SK-N-DZ (cell line): ENCODE results near the gene SCMH1.
"Not testable (repeated sequence)": the region's sequence is repeated elsewhere in the genome, so short reads cannot be mapped to it uniquely, and the experiment has no call there.

ENCODE experiments used
- DNase-seq: peaks from one replicate; pipeline ENCODE4 v3.0.0-alpha.2; 2015; ENCODE audit warnings: low spot score

Gene SCMH1

GRCh38 chr1:41155105-41155504 lies 87.0 kb downstream of the SCMH1 start:
- DNase-seq, result no peak

- no peak for DNase-seq
Measured at GRCh38 chr1:41153750-41154274, 88.3 kb downstream of the SCMH1 start.

- DNase-seq, result no peak
Measured at GRCh38 chr1:41152622-41153044, 89.5 kb downstream of the SCMH1 start.

- DNase-seq, result no peak
Measured at GRCh38 chr1:41151846-41152245, 90.3 kb downstream of the SCMH1 start.

GRCh38 chr1:41149570-41149969 lies 92.5 kb downstream of the SCMH1 start:
- no peak for DNase-seq

GRCh38 chr1:41144285-41144684 lies 97.8 kb downstream of the SCMH1 start:
- no peak for DNase-seq

GRCh38 chr1:41138549-41138948 lies 103.6 kb downstream of the SCMH1 start:
- DNase-seq, result no peak

GRCh38 chr1:41135196-41135947 lies 106.7 kb downstream of the SCMH1 start:
- DNase-seq, result no peak

- DNase-seq, result not testable (repeated sequence)
Measured at GRCh38 chr1:41134325-41134724, 107.8 kb downstream of the SCMH1 start.

GRCh38 chr1:41122851-41123518 lies 119.1 kb downstream of the SCMH1 start:
- peak; percentile 38 for DNase-seq

GRCh38 chr1:41122148-41122547 lies 120.0 kb downstream of the SCMH1 start:
- no peak for DNase-seq

GRCh38 chr1:41118645-41119044 lies 123.5 kb downstream of the SCMH1 start:
- no peak for DNase-seq

GRCh38 chr1:41117241-41117640 lies 124.9 kb downstream of the SCMH1 start:
- not testable (repeated sequence) for DNase-seq

- no peak for DNase-seq
Measured at GRCh38 chr1:41110736-41111135, 131.4 kb downstream of the SCMH1 start.

GRCh38 chr1:41110286-41110685 lies 131.8 kb downstream of the SCMH1 start:
- no peak for DNase-seq

- no peak for DNase-seq
Measured at GRCh38 chr1:41109310-41110197, 132.6 kb downstream of the SCMH1 start.

- DNase-seq, result no peak
Measured at GRCh38 chr1:41108696-41109275, 133.3 kb downstream of the SCMH1 start.

- no peak for DNase-seq
Measured at GRCh38 chr1:41103766-41104165, 138.3 kb downstream of the SCMH1 start.

GRCh38 chr1:41102653-41103052 lies 139.5 kb downstream of the SCMH1 start:
- no peak for DNase-seq

GRCh38 chr1:41101950-41102607 lies 140.0 kb downstream of the SCMH1 start:
- DNase-seq, result no peak

- no peak for DNase-seq
Measured at GRCh38 chr1:41101076-41101475, 141.0 kb downstream of the SCMH1 start.
